IPS-20b (cell line): ENCODE measurements around the gene ZNF32.

Experiments
- H3K27ac ChIP-seq: one replicate; pipeline ENCODE4 v1.5.1; 2013; ENCODE audit warnings: low read length
- H3K27me3 ChIP-seq: 2 replicates; pipeline ENCODE4 v1.6.1; 2013; ENCODE audit warnings: mild to moderate bottlenecking, low read length, inconsistent platforms; ENCODE audit not compliant: insufficient read depth
- H3K36me3 ChIP-seq: 2 replicates; pipeline ENCODE4 v1.6.1; 2013; ENCODE audit warnings: low read depth, mild to moderate bottlenecking, inconsistent platforms, low read length, moderate library complexity; ENCODE audit not compliant: insufficient read depth
- H3K4me1 ChIP-seq: 2 replicates; pipeline ENCODE4 v1.6.1; 2013; ENCODE audit warnings: mild to moderate bottlenecking, control low read depth, inconsistent platforms, low read length, moderate library complexity; ENCODE audit not compliant: insufficient read depth
- H3K4me3 ChIP-seq: 2 replicates; pipeline ENCODE4 v1.5.1; 2013; ENCODE audit warnings: mild to moderate bottlenecking, low read length, inconsistent platforms
- H3K9ac ChIP-seq: 2 replicates; pipeline ENCODE4 v1.6.1; 2013; ENCODE audit warnings: low read depth, mild to moderate bottlenecking, inconsistent platforms, low read length, moderate library complexity
- H3K9me3 ChIP-seq: 2 replicates; pipeline ENCODE4 v1.6.1; 2013; ENCODE audit warnings: mild to moderate bottlenecking, low read depth, low read length, inconsistent platforms; ENCODE audit not compliant: insufficient read depth

Gene ZNF32

GRCh38 chr10:43689007-43689491 is 40.4 kb upstream of the ZNF32 start:
- no peak overlapping the region for H3K9ac ChIP-seq
- no peaks in the 10 kb centered on the region for H3K9me3 ChIP-seq
- no peaks in the 10 kb centered on the region for H3K36me3 ChIP-seq
- no peak overlapping the region for H3K27ac ChIP-seq
- H3K4me3 ChIP-seq, result peak overlapping the region; percentile 77; the same call in 1 of the 2 replicates
- H3K27me3 ChIP-seq, result peaks cover 63% of the 10 kb centered on the region
- no peaks in the 10 kb centered on the region for H3K4me1 ChIP-seq

- Histone ChIP-seq H3K4me1 (no peaks in the 10 kb centered on the region), H3K27ac (no peak overlapping the region), H3K9ac (no peak overlapping the region), H3K9me3 (no peaks in the 10 kb centered on the region), H3K4me3 (no peak overlapping the region), H3K36me3 (no peaks in the 10 kb centered on the region), H3K27me3 (peaks cover 63% of the 10 kb centered on the region)
These were observed 39.7 kb upstream of the ZNF32 start for GRCh38 chr10:43688348-43688892.

GRCh38 chr10:43687373-43687772 is 38.7 kb upstream of the ZNF32 start:
- Histone ChIP-seq H3K4me1 (no peaks in the 10 kb centered on the region), H3K27me3 (peaks cover 57% of the 10 kb centered on the region), H3K9ac (no peak overlapping the region), H3K27ac (no peak overlapping the region), H3K9me3 (no peaks in the 10 kb centered on the region), H3K4me3 (no peak overlapping the region), H3K36me3 (no peaks in the 10 kb centered on the region)

GRCh38 chr10:43686414-43686813 is 37.7 kb upstream of the ZNF32 start:
- H3K9ac ChIP-seq, result no peak overlapping the region

GRCh38 chr10:43685744-43686143 is 37.1 kb upstream of the ZNF32 start:
- H3K36me3 ChIP-seq, result no peaks in the 10 kb centered on the region
- no peak overlapping the region for H3K27ac ChIP-seq
- H3K4me3 ChIP-seq, result no peak overlapping the region
- no peaks in the 10 kb centered on the region for H3K4me1 ChIP-seq
- H3K9ac ChIP-seq, result no peak overlapping the region
- H3K9me3 ChIP-seq, result no peaks in the 10 kb centered on the region
- H3K27me3 ChIP-seq, result peaks cover 40% of the 10 kb centered on the region

More at GRCh38 chr10:43686414-43686813, 37.7 kb upstream of the ZNF32 start:
- Histone ChIP-seq H3K4me3 (no peak overlapping the region), H3K36me3 (no peaks in the 10 kb centered on the region), H3K27ac (no peak overlapping the region), H3K4me1 (no peaks in the 10 kb centered on the region), H3K9me3 (no peaks in the 10 kb centered on the region), H3K27me3 (peaks cover 47% of the 10 kb centered on the region)

GRCh38 chr10:43684292-43684559 is 35.5 kb upstream of the ZNF32 start:
- H3K9me3 ChIP-seq, result no peaks in the 10 kb centered on the region
- H3K9ac ChIP-seq, result no peak overlapping the region
- H3K4me3 ChIP-seq, result no peak overlapping the region
- peaks cover 26% of the 10 kb centered on the region for H3K27me3 ChIP-seq
- no peaks in the 10 kb centered on the region for H3K4me1 ChIP-seq
- H3K27ac ChIP-seq, result no peak overlapping the region
- no peaks in the 10 kb centered on the region for H3K36me3 ChIP-seq

GRCh38 chr10:43683451-43684291 is 35.0 kb upstream of the ZNF32 start:
- Histone ChIP-seq H3K4me1 (no peaks in the 10 kb centered on the region), H3K36me3 (no peaks in the 10 kb centered on the region)

GRCh38 chr10:43682956-43683355 is 34.3 kb upstream of the ZNF32 start:
- Histone ChIP-seq H3K4me3 (no peak overlapping the region), H3K27ac (no peak overlapping the region)

More at GRCh38 chr10:43683451-43684291, 35.0 kb upstream of the ZNF32 start:
- no peak overlapping the region for H3K9ac ChIP-seq
- H3K27ac ChIP-seq, result no peak overlapping the region
- no peak overlapping the region for H3K4me3 ChIP-seq
- peaks cover 21% of the 10 kb centered on the region for H3K27me3 ChIP-seq
- no peaks in the 10 kb centered on the region for H3K9me3 ChIP-seq

GRCh38 chr10:43681721-43682120 is 33.0 kb upstream of the ZNF32 start:
- no peaks in the 10 kb centered on the region for H3K36me3 ChIP-seq
- 0 out of 2 replicates have a peak, but pooled peaks cover 2% of the 10 kb centered on the region for H3K27me3 ChIP-seq
- H3K9me3 ChIP-seq, result no peaks in the 10 kb centered on the region
- H3K4me3 ChIP-seq, result no peak overlapping the region
- H3K27ac ChIP-seq, result no peak overlapping the region
- no peaks in the 10 kb centered on the region for H3K4me1 ChIP-seq
- no peak overlapping the region for H3K9ac ChIP-seq

More at GRCh38 chr10:43682956-43683355, 34.3 kb upstream of the ZNF32 start:
- Histone ChIP-seq H3K9ac (no peak overlapping the region), H3K4me1 (no peaks in the 10 kb centered on the region), H3K9me3 (no peaks in the 10 kb centered on the region), H3K27me3 (peaks cover 14% of the 10 kb centered on the region), H3K36me3 (no peaks in the 10 kb centered on the region)

- no peaks in the 10 kb centered on the region for H3K4me1 ChIP-seq
- no peaks in the 10 kb centered on the region for H3K36me3 ChIP-seq
- H3K27ac ChIP-seq, result no peak overlapping the region
- no peaks in the 10 kb centered on the region for H3K27me3 ChIP-seq
- H3K9ac ChIP-seq, result no peak overlapping the region
- H3K9me3 ChIP-seq, result no peaks in the 10 kb centered on the region
- no peak overlapping the region for H3K4me3 ChIP-seq
These were observed 32.5 kb upstream of the ZNF32 start for GRCh38 chr10:43681220-43681619.

GRCh38 chr10:43680035-43680434 is 31.4 kb upstream of the ZNF32 start:
- H3K9ac ChIP-seq, result no peak overlapping the region
- no peaks in the 10 kb centered on the region for H3K27me3 ChIP-seq
- H3K27ac ChIP-seq, result no peak overlapping the region
- no peaks in the 10 kb centered on the region for H3K36me3 ChIP-seq
- H3K4me3 ChIP-seq, result no peak overlapping the region
- H3K9me3 ChIP-seq, result no peaks in the 10 kb centered on the region
- no peaks in the 10 kb centered on the region for H3K4me1 ChIP-seq

- Histone ChIP-seq H3K27me3 (no peaks in the 10 kb centered on the region), H3K4me3 (no peak overlapping the region), H3K9me3 (no peaks in the 10 kb centered on the region), H3K9ac (no peak overlapping the region), H3K27ac (no peak overlapping the region), H3K4me1 (no peaks in the 10 kb centered on the region), H3K36me3 (no peaks in the 10 kb centered on the region)
These were observed 30.8 kb upstream of the ZNF32 start for GRCh38 chr10:43679509-43679908.
